KMS-11 (cell line): ENCODE data around the gene MAP3K5.

ENCODE experiments used
- H2AFZ ChIP-seq: fragments of 200-600 bp; sonication (generic); 2 replicates; pipeline ENCODE4 v1.6.1; 2016; ENCODE audit warnings: antibody characterized with exemption, mixed run types, low read depth
- H3K27ac ChIP-seq: fragments of 200-600 bp; sonication (generic); 2 replicates; pipeline ENCODE4 v1.6.1; 2016; ENCODE audit warnings: mild to moderate bottlenecking, mixed run types
- H3K27me3 ChIP-seq: fragments of 200-600 bp; sonication (generic); 2 replicates; pipeline ENCODE4 v1.6.1; 2017; ENCODE audit warnings: mild to moderate bottlenecking, low read depth, mixed run types, moderate library complexity; ENCODE audit not compliant: insufficient read depth
- H3K36me3 ChIP-seq: fragments of 200-600 bp; sonication (generic); 2 replicates; pipeline ENCODE4 v1.6.1; 2017; ENCODE audit warnings: mild to moderate bottlenecking, mixed run types; ENCODE audit not compliant: insufficient read depth
- H3K4me1 ChIP-seq: fragments of 200-600 bp; sonication (generic); 2 replicates; pipeline ENCODE4 v1.6.1; 2016; ENCODE audit warnings: mild to moderate bottlenecking, low read depth, mixed run types; ENCODE audit not compliant: poor library complexity, severe bottlenecking
- H3K4me2 ChIP-seq: fragments of 200-600 bp; sonication (generic); 2 replicates; pipeline ENCODE4 v1.7.0; 2016; ENCODE audit warnings: mild to moderate bottlenecking, mixed run types
- H3K4me3 ChIP-seq: fragments of 200-600 bp; sonication (generic); IDR thresholded peaks from 2 replicates; pipeline ENCODE4 v1.6.1; 2017; ENCODE audit warnings: low read depth, low read length, mixed read lengths; ENCODE audit not compliant: insufficient read depth
- H3K79me2 ChIP-seq: fragments of 200-600 bp; sonication (generic); 2 replicates; pipeline ENCODE4 v1.6.1; 2016; ENCODE audit warnings: low read depth, mixed run types; ENCODE audit not compliant: insufficient read depth
- H3K9ac ChIP-seq: fragments of 200-600 bp; sonication (generic); 2 replicates; pipeline ENCODE4 v1.6.1; 2016; ENCODE audit warnings: mild to moderate bottlenecking, mixed run types
- H4K20me1 ChIP-seq: fragments of 200-600 bp; sonication (generic); 2 replicates; pipeline ENCODE4 v1.6.1; 2016; ENCODE audit warnings: mild to moderate bottlenecking, mixed run types; ENCODE audit not compliant: insufficient read depth
- TF ChIP-seq, protein P1 (sequence below): fragments of 200-600 bp; sonication (generic); conservative IDR thresholded peaks from 2 replicates; pipeline ENCODE4 v1.6.1; 2017; ENCODE audit warnings: low read depth, mild to moderate bottlenecking, antibody characterized with exemption, low read length, moderate library complexity, mixed read lengths

MAP3K5 gene

DNA sequence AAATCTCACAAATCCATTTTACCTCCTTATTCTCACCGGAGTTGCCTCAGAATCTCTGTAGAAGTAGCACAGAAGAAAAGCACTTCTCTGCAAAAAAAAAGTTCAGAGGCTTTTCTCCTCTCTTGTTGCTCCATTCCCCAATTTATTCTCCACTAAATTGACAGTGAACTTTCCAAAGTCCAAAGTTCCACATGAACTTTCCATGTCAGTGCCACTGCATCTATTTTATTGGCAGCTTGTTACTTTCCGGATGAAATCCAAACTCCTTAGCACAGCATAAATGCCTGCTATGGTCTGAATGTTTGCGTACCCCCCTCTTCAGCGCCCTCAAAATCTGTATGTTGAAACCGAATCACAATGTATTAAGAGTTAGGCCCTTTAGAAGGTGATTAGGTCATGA lies 165.1 kb downstream of the MAP3K5 start:
- no peaks in the 10 kb centered on the region for H3K27me3 ChIP-seq
- H3K4me2 ChIP-seq: no peak overlapping the region
- no peak overlapping the region for H3K9ac ChIP-seq
- TF ChIP-seq, protein P1, sequence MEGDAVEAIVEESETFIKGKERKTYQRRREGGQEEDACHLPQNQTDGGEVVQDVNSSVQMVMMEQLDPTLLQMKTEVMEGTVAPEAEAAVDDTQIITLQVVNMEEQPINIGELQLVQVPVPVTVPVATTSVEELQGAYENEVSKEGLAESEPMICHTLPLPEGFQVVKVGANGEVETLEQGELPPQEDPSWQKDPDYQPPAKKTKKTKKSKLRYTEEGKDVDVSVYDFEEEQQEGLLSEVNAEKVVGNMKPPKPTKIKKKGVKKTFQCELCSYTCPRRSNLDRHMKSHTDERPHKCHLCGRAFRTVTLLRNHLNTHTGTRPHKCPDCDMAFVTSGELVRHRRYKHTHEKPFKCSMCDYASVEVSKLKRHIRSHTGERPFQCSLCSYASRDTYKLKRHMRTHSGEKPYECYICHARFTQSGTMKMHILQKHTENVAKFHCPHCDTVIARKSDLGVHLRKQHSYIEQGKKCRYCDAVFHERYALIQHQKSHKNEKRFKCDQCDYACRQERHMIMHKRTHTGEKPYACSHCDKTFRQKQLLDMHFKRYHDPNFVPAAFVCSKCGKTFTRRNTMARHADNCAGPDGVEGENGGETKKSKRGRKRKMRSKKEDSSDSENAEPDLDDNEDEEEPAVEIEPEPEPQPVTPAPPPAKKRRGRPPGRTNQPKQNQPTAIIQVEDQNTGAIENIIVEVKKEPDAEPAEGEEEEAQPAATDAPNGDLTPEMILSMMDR: no peak
- H3K36me3 ChIP-seq: no peaks in the 10 kb centered on the region
- no peaks in the 10 kb centered on the region for H3K79me2 ChIP-seq
- H2AFZ ChIP-seq: no peak overlapping the region
- no peak overlapping the region for H3K4me3 ChIP-seq
- no peak overlapping the region for H3K27ac ChIP-seq
- H4K20me1 ChIP-seq: no peaks in the 10 kb centered on the region
- no peaks in the 10 kb centered on the region for H3K4me1 ChIP-seq

DNA sequence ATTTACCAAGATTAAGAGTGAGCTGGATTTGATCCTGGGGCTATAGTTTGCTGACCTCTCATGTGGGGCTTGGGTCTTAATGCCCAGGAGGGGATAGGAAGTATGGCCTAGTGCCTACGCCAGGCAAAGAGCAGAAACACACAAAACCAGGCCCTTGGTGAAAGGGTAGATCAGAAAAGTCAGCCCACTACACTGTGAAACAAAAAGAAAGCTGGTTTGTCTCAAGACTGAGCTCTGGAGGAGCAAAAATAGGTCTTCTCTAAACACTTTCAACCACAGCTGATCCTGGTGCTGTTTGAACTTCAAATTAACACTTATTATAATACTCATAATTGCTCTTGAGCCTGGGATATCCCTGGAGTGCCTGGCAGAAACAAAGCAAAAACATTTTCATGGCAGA lies 167.0 kb downstream of the MAP3K5 start:
- Histone ChIP-seq H3K27me3 (no peaks in the 10 kb centered on the region), H3K4me1 (no peaks in the 10 kb centered on the region), H3K27ac (no peak overlapping the region), H3K4me2 (no peak overlapping the region), H3K9ac (no peak overlapping the region), H3K36me3 (no peaks in the 10 kb centered on the region), H3K4me3 (no peak overlapping the region), H4K20me1 (no peaks in the 10 kb centered on the region), H2AFZ (no peak overlapping the region), H3K79me2 (no peaks in the 10 kb centered on the region)
- TF ChIP-seq, protein P1: no peak

DNA sequence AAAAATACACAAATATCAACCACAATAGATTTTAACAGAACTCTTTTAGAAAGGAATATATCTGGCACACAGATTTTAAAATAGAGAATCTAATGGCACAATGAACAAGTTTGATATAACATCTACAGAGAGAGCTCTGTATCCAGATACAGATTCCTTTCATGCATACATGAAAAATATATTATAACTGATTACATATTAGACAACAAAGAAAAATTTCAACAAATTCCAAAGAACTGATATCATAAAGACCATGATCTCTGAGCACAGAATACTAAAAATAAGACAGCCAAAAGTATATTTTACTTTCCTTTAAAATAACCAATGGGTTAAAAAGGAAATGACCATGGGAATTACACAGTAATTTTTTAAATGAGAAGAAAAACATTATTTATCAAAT lies 167.9 kb downstream of the MAP3K5 start:
- H3K79me2 ChIP-seq: no peaks in the 10 kb centered on the region
- H2AFZ ChIP-seq: no peak overlapping the region
- no peak overlapping the region for H3K4me3 ChIP-seq
- H3K27ac ChIP-seq: no peak overlapping the region
- TF ChIP-seq, protein P1: no peak
- no peaks in the 10 kb centered on the region for H3K27me3 ChIP-seq
- H3K4me2 ChIP-seq: no peak overlapping the region
- H3K9ac ChIP-seq: no peak overlapping the region
- no peaks in the 10 kb centered on the region for H3K36me3 ChIP-seq
- H4K20me1 ChIP-seq: no peaks in the 10 kb centered on the region
- no peaks in the 10 kb centered on the region for H3K4me1 ChIP-seq

DNA sequence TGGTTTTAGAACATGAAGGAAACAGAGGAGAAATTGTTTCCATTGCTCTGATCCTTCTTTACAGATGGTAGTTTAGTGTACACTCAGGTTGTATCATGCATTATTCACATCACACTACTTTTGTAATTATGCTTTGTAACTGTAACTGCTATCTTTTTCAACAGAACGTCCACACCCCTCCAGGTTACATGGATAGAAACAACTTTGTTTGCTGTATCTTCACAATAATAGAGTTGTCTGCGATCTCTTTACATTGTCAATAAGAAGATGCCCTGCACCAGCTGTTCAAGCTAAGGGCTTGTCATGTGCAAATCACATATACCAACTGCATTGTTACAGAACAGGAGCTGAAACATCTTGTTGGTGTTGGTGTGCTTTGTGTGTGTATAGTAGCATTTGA lies 174.2 kb downstream of the MAP3K5 start:
- TF ChIP-seq, protein P1: no peak
- no peak overlapping the region for H3K9ac ChIP-seq
- no peaks in the 10 kb centered on the region for H3K27me3 ChIP-seq
- no peak overlapping the region for H3K27ac ChIP-seq
- no peaks in the 10 kb centered on the region for H3K36me3 ChIP-seq
- H3K4me2 ChIP-seq: no peak overlapping the region
- no peaks in the 10 kb centered on the region for H3K4me1 ChIP-seq
- H3K79me2 ChIP-seq: no peaks in the 10 kb centered on the region
- H3K4me3 ChIP-seq: no peak overlapping the region
- no peaks in the 10 kb centered on the region for H4K20me1 ChIP-seq
- no peak overlapping the region for H2AFZ ChIP-seq

DNA sequence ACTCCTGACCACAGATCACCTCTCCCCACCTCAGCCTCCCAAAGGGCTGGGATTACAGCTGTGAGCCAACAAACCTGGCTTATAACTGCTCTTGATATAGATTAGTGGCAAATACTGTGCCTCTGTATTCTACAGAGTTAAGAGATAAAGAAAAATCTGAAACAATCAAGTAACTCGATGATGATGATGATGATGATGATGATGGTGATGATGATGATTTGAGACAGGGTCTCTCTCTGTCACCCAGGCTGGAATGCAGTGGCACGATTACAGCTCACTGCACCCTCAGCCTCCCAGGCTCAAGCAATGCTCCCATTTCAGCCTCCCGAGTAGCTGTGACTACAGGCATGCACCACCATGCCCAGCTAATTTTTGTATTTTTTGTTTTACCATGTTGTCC lies 175.8 kb downstream of the MAP3K5 start:
- Histone ChIP-seq H3K79me2 (no peaks in the 10 kb centered on the region), H3K27ac (no peak overlapping the region), H3K4me2 (no peak overlapping the region), H3K27me3 (no peaks in the 10 kb centered on the region), H3K4me1 (no peaks in the 10 kb centered on the region), H3K9ac (no peak overlapping the region), H2AFZ (no peak overlapping the region), H3K4me3 (no peak overlapping the region), H3K36me3 (no peaks in the 10 kb centered on the region), H4K20me1 (no peaks in the 10 kb centered on the region)
- TF ChIP-seq, protein P1: no peak
